Neuronal stem cell (in vitro differentiated cells): Measurements from ENCODE around the gene CEP55.

Source experiments
- DNase-seq: peaks from one replicate; pipeline ENCODE4 v3.0.0-alpha.2; 2013; ENCODE audit warnings: low spot score
- H2AFZ ChIP-seq: one replicate; pipeline ENCODE4 v1.6.1; 2013; ENCODE audit warnings: mild to moderate bottlenecking, low read length, inconsistent platforms
- H2AK5ac ChIP-seq: 2 replicates; pipeline ENCODE4 v1.6.1; 2013; ENCODE audit warnings: low read depth, mild to moderate bottlenecking, inconsistent platforms, low read length, moderate library complexity, mixed read lengths
- H2BK120ac ChIP-seq: 2 replicates; pipeline ENCODE4 v1.6.1; 2013; ENCODE audit warnings: low read depth, mild to moderate bottlenecking, inconsistent platforms, low read length, moderate library complexity, mixed read lengths
- H2BK12ac ChIP-seq: one replicate; pipeline ENCODE4 v1.6.1; 2013; ENCODE audit warnings: low read length, inconsistent platforms
- H2BK15ac ChIP-seq: 2 replicates; pipeline ENCODE4 v1.6.1; 2013; ENCODE audit warnings: mild to moderate bottlenecking, low read length, inconsistent platforms, mixed read lengths
- H2BK5ac ChIP-seq: one replicate; pipeline ENCODE4 v1.6.1; 2013; ENCODE audit warnings: inconsistent platforms, mild to moderate bottlenecking, low read length, moderate library complexity
- H3K14ac ChIP-seq: one replicate; pipeline ENCODE4 v1.6.1; 2013; ENCODE audit warnings: low read length, inconsistent platforms
- H3K18ac ChIP-seq: 2 replicates; pipeline ENCODE4 v1.6.1; 2013; ENCODE audit warnings: low read length, inconsistent platforms
- H3K23ac ChIP-seq: 2 replicates; pipeline ENCODE4 v1.6.1; 2013; ENCODE audit warnings: low read depth, mild to moderate bottlenecking, mixed read lengths, low read length, inconsistent platforms; ENCODE audit not compliant: poor library complexity
- H3K27ac ChIP-seq: replicated peaks from 3 replicates; pipeline ENCODE4 v1.5.1; 2013; ENCODE audit warnings: low read length, inconsistent platforms
- H3K27me3 ChIP-seq, 3 experiments: 2 replicates each; pipeline ENCODE4 v1.6.1; 2013; ENCODE audit warnings: low read length in 3 of 3, mild to moderate bottlenecking in 2 of 3, inconsistent platforms in 1 of 3, low read depth in 1 of 3, mixed read lengths in 1 of 3, moderate library complexity in 1 of 3; ENCODE audit not compliant: control insufficient read depth in 3 of 3, insufficient read depth in 3 of 3
- H3K36me3 ChIP-seq, 2 donors: replicated peaks in 1 of 2; 2 replicates each; pipeline ENCODE4 v1.6.1; 2013; ENCODE audit warnings: low read length in 2 of 2; ENCODE audit not compliant: control insufficient read depth in 2 of 2, insufficient read depth in 2 of 2
- H3K4ac ChIP-seq: 2 replicates; pipeline ENCODE4 v1.6.1; 2013; ENCODE audit warnings: inconsistent platforms, mild to moderate bottlenecking, low read length, moderate library complexity
- H3K4me1 ChIP-seq, 2 donors: 1 replicate in 1 of 2; 2 replicates in 1 of 2; pipeline ENCODE4 v1.6.1; 2013; ENCODE audit warnings: low read length in 2 of 2, low read depth in 1 of 2; ENCODE audit not compliant: control insufficient read depth in 2 of 2, insufficient read depth in 1 of 2
- H3K4me2 ChIP-seq: one replicate; pipeline ENCODE4 v1.6.1; 2013; ENCODE audit warnings: mild to moderate bottlenecking, low read length, inconsistent platforms; ENCODE audit not compliant: insufficient read depth, poor library complexity, severe bottlenecking
- H3K4me3 ChIP-seq, 2 donors: 2 replicates each; pipeline ENCODE4 v1.5.1; 2013; ENCODE audit warnings: low read length in 2 of 2, mild to moderate bottlenecking in 2 of 2, inconsistent platforms in 1 of 2, moderate library complexity in 1 of 2
- H3K79me1 ChIP-seq: one replicate; pipeline ENCODE4 v1.6.1; 2013; ENCODE audit warnings: low read depth, mild to moderate bottlenecking, inconsistent platforms, low read length, moderate library complexity
- H3K9ac ChIP-seq: one replicate; pipeline ENCODE4 v1.6.1; 2013; ENCODE audit warnings: mild to moderate bottlenecking, low read depth, low read length, inconsistent platforms; ENCODE audit not compliant: poor library complexity
- H3K9me3 ChIP-seq, 2 donors: replicated peaks in 1 of 2; 2 replicates each; pipeline versions ENCODE3 to v1.6.1; 2013; ENCODE audit warnings: low read length in 2 of 2, mild to moderate bottlenecking in 2 of 2, inconsistent platforms in 1 of 2, low read depth in 1 of 2, mixed read lengths in 1 of 2, moderate library complexity in 1 of 2; ENCODE audit not compliant: control insufficient read depth in 2 of 2, insufficient read depth in 1 of 2
- H4K8ac ChIP-seq: one replicate; pipeline ENCODE4 v1.6.1; 2013; ENCODE audit warnings: low read depth, mild to moderate bottlenecking, inconsistent platforms, low read length, moderate library complexity
- H4K91ac ChIP-seq: one replicate; pipeline ENCODE4 v1.6.1; 2013; ENCODE audit warnings: low read length, low read depth, mild to moderate bottlenecking, inconsistent platforms; ENCODE audit not compliant: poor library complexity
- WGBS, 2 donors: extraction: QIAGEN DNeasy Blood & Tissue Kit; methylation state at CpG; one replicate each; pipeline ENCODE4 v1.1.7; 2013; ENCODE audit warnings: missing lambda C conversion rate in 2 of 2, mixed read lengths in 1 of 2; ENCODE audit not compliant: insufficient read length in 2 of 2, insufficient replicate concordance in 1 of 2; ENCODE audit errors: extremely low coverage in 2 of 2; 5-methylcytosine and 5-hydroxymethylcytosine counted together

Gene CEP55

DNA sequence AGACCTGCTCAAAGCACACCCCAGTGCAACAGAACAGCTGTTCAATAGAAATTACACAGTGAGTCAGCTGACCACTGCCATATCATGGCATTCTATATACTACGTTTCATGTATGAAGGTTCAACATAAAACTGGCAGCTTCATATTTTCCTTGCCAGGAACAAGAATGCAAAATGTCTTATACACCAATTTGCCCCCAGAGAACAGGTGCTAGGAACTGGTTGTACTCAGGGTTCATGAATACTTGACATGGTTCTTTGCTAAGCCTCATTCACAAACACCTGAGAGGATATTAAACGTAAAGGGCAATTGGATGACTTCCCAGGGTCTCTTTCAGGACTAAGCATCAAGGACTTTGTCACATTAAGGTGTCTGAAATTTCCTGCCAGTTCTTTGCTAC is 21.2 kb upstream of the CEP55 start:
- Histone ChIP-seq H3K79me1 (no peaks in the 10 kb centered on the region), H3K36me3 (no peaks in the 10 kb centered on the region)
- no CpG with 5 or more reads among the region's 2 CpGs for WGBS, 2 donors

DNA sequence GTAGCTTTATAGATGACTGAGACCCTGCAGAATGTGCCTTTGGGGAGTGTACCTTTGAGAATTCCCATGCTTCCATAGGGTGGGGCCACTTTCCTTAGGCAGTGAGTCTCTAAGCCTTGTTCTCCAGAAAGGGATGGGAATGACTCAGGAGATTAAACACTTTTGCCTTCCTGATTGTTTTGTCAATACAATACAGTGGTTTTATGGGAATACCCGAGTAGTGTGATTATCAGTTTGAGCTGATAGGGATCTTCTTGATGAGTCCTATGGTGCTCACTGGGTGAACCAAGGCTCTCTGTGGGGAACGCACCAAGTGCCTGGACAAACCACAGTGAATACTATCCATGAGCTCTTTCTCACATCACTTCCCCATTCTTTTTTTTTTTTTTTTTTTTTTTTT is 20.5 kb upstream of the CEP55 start:
- Histone ChIP-seq H2BK5ac (no peak overlapping the region), H2BK120ac (no peak overlapping the region), H3K4ac (no peak overlapping the region), H3K23ac (no peak overlapping the region), H2BK12ac (no peak overlapping the region), H3K18ac (no peak overlapping the region), H3K14ac (no peak overlapping the region), H3K27me3 (no peaks in the 10 kb centered on the region), H3K4me3 (no peak overlapping the region), H3K9ac (no peak overlapping the region), H3K79me1 (no peaks in the 10 kb centered on the region), H3K36me3 (no peaks in the 10 kb centered on the region), H2AK5ac (no peak overlapping the region), H2AFZ (no peak overlapping the region), H2BK15ac (no peak overlapping the region), H3K4me1 (peaks cover 4% of the 10 kb centered on the region in 2 donors), H3K27ac (no peak overlapping the region), H3K9me3 (no peaks in the 10 kb centered on the region), H4K91ac (no peak overlapping the region), H4K8ac (no peak overlapping the region), H3K4me2 (no peak overlapping the region)
- DNase-seq, result no peak
- WGBS, 2 donors, result no CpG with 5 or more reads among the region's 2 CpGs

More for the DNA sequence above, 21.2 kb upstream of the CEP55 start:
- H3K23ac ChIP-seq, result no peak overlapping the region
- no peak overlapping the region for H3K9ac ChIP-seq
- H2AFZ ChIP-seq, result no peak overlapping the region
- H3K9me3 ChIP-seq, result peaks cover 0 to 2% of the 10 kb centered on the region in 2 donors
- no peak overlapping the region for H2BK15ac ChIP-seq
- no peak overlapping the region for H3K18ac ChIP-seq
- no peak for DNase-seq
- H3K14ac ChIP-seq, result no peak overlapping the region
- peaks cover 4% of the 10 kb centered on the region in 2 donors for H3K4me1 ChIP-seq
- no peak overlapping the region for H2BK5ac ChIP-seq
- H2BK12ac ChIP-seq, result no peak overlapping the region
- no peak overlapping the region for H4K91ac ChIP-seq
- H3K27me3 ChIP-seq, result no peaks in the 10 kb centered on the region
- H4K8ac ChIP-seq, result no peak overlapping the region
- H3K4ac ChIP-seq, result no peak overlapping the region
- H3K4me3 ChIP-seq, result no peak overlapping the region
- H3K27ac ChIP-seq, result no peak overlapping the region
- H2AK5ac ChIP-seq, result no peak overlapping the region
- no peak overlapping the region for H2BK120ac ChIP-seq
- no peak overlapping the region for H3K4me2 ChIP-seq

DNA sequence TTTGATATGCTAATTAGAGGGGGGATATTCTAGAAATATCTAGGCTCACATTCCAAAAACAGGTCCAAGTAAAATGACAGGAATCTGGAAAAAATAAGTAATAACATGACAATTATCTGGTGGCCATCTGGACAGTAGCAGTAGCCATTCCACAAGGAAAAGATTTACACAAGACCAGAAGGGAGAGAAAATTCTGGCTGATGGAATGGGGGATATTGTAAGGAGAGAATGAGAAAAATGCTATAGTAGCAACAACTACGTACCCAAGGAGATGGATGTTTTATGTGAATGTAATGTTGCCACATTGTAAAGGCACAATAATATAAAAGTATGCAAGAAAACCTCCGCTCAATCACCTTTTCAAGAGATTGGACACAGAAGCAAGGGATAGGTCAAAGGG is 19.7 kb upstream of the CEP55 start:
- peaks cover 2 to 4% of the 10 kb centered on the region in 2 donors for H3K4me1 ChIP-seq
- no CpG with 5 or more reads among the region's 2 CpGs for WGBS, 2 donors
- H3K27me3 ChIP-seq, result no peaks in the 10 kb centered on the region
- H2BK12ac ChIP-seq, result no peak overlapping the region
- H2BK15ac ChIP-seq, result no peak overlapping the region
- no peak overlapping the region for H3K14ac ChIP-seq
- H3K9me3 ChIP-seq, result no peaks in the 10 kb centered on the region
- DNase-seq, result no peak
- H3K4me2 ChIP-seq, result no peak overlapping the region
- no peaks in the 10 kb centered on the region for H3K36me3 ChIP-seq
- H3K4ac ChIP-seq, result no peak overlapping the region
- no peak overlapping the region for H3K23ac ChIP-seq
- H3K27ac ChIP-seq, result no peak overlapping the region
- no peak overlapping the region for H2AFZ ChIP-seq
- no peak overlapping the region for H3K9ac ChIP-seq
- no peak overlapping the region for H3K18ac ChIP-seq
- H3K79me1 ChIP-seq, result no peaks in the 10 kb centered on the region
- no peak overlapping the region for H2BK120ac ChIP-seq
- H4K91ac ChIP-seq, result no peak overlapping the region
- H2BK5ac ChIP-seq, result no peak overlapping the region
- H4K8ac ChIP-seq, result no peak overlapping the region
- no peak overlapping the region for H2AK5ac ChIP-seq
- no peak overlapping the region for H3K4me3 ChIP-seq

DNA sequence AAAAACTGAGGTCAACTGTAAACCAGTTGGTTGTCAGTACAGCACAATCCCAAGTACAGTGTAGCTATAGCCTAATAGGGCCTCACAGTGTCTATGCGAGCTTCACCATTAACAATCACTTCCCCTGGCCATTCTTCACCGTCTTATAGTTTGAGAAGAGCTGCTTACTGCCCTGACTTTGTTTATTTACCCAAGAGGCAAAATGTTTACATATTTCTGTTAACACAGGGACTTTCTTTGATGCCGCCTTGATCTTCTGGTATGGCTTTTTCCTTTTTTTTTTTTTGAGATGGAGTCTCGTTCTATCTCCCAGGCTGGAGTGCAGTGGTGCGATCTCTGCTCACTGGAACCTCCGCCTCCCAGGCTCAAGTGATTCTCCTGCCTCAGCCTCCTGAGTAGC is 17.5 kb upstream of the CEP55 start:
- Histone ChIP-seq H3K14ac (no peak overlapping the region), H2BK12ac (no peak overlapping the region), H3K4ac (no peak overlapping the region), H3K9ac (no peak overlapping the region), H2BK120ac (no peak overlapping the region), H3K9me3 (no peaks in the 10 kb centered on the region), H3K36me3 (no peaks in the 10 kb centered on the region), H3K27me3 (no peaks in the 10 kb centered on the region), H2AFZ (no peak overlapping the region), H3K4me1 (peaks cover 0 to 2% of the 10 kb centered on the region in 2 donors), H4K91ac (no peak overlapping the region), H3K4me3 (no peak overlapping the region), H2BK15ac (no peak overlapping the region), H3K79me1 (no peaks in the 10 kb centered on the region), H3K18ac (no peak overlapping the region), H2AK5ac (no peak overlapping the region), H3K27ac (no peak overlapping the region), H3K4me2 (no peak overlapping the region), H3K23ac (no peak overlapping the region), H2BK5ac (no peak overlapping the region), H4K8ac (no peak overlapping the region)
- no CpG with 5 or more reads among the region's 6 CpGs for WGBS, 2 donors
- no peak for DNase-seq
